ENCODE measurements around the gene DDIT4L. TPM values are rescaled to one million over a fixed set of nuclear protein-coding genes. Genes with fewer than 3 reads are reported as not detected.
"Not testable (repeated sequence)": the region's sequence is repeated elsewhere in the genome, so short reads cannot be mapped to it uniquely, and the experiment has no call there.

DDIT4L gene
- 0.07 TPM for polyA plus RNA-seq (2013, experiment 1 of 2; ENCODE audit: insufficient read length)
- polyA plus RNA-seq (2013, experiment 2 of 2; ENCODE audit: insufficient read length) = 0.11 TPM

DNA sequence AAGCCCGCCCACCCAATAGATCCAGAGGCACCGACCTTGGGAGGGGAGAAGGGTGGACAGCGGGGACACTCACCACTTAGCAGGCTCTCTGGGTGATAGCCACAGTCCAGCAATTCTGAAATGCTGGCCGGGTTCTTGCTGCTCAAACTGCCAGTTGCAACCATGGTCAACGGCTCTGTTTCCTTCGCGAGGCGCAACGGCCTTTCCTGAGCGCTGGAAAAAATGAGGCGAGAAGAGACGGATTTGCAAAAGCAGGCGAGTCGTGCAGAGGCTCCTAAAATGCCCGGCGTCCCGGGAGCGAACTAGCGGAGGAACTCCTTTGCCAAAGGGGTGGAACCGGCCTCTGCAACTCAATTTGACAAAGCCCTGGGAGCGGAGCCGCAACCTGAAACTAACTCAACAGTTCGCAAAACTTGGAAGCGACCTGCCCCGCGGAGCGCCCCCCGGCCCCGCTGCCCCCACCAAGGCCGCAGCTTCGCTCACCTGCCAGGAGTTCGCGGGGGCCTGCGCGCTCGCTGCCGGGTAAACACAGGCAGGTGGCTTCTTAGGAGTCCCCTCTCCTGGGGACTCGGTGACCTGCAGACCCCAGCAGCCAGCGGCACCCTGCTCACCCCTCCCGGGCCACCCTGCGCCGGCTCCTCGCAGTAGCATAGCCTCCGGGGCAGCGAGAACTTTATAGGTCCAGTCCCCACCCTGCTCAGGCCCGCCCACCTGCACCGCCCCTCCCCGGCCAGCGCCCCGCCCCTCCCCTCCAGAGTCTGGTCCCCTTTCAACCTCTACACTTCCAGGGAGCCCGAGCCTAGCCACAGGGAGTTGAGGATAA is at the start of gene DDIT4L:
Gene DDIT4L, minus strand, starts transcription at position 649 of the 823 bp plus-strand sequence. Its CDS starts 485 bp downstream, at position 164.
- peak; percentile 27 for DNase-seq

GRCh38 chr4:100240008-100240407 is 49.7 kb upstream of the DDIT4L start:
- no peak for DNase-seq

DNA sequence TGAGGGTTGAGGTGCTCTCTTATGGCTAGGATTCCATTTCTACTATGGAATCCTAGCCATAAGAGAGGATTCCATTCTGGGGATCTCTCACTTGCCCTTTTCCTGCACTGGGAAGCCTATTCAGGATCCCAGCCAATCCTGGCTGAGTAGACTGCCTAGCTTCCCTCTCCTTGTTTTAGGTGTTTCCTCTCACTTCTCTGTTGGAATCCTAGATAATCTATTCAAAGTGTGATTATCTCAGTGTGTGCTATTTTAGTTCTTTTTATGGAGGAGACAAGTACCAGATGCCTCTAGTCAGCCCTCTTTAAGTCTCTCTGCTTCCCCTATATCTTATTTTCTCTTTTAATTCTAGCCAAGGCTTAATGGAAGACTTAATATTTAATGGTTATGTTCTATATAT is 34.5 kb upstream of the DDIT4L start:
- DNase-seq = no peak

DNA sequence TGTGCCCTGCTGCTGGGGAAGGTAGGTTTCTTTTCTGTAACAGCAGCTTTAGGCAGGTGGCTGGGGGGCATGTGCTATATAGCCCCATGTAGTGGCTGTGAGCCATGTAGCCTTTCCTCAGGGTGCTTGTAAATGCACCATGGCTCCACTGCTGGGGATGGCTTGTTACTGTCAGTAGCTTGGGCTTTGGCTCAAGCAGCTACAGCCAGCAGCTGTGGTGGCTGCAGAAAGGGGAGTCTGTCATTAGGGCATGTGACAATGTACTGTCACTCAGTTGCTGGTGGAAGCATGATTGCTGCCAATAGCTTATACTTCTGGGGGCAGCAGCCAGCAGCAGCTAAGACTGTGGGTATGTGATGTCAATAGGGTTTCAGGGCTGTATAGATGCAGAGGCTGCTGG is 33.9 kb upstream of the DDIT4L start:
- DNase-seq = no peak

DNA sequence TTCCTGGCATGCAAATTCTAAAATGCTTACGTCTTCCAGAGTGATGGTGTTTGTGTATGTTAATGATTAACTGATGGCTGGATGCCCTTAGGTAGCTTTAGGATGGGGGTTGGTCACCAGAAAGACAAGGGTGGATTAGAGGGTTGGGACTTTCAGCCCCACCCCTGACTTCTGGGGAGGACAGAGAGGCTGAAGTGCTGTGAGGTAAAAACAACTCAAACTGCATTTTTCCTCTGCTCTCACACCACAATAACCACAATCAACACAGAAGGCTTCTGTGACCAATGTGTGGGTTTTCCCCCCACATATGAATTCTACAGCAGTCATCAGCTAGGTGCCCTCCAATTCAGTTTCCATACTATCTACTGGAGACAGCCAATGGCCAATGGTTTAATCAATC is 18.7 kb upstream of the DDIT4L start:
- peak; percentile 17 for DNase-seq

GRCh38 chr4:100208459-100208858 is 18.2 kb upstream of the DDIT4L start:
- peak; percentile 30 for DNase-seq

DNA sequence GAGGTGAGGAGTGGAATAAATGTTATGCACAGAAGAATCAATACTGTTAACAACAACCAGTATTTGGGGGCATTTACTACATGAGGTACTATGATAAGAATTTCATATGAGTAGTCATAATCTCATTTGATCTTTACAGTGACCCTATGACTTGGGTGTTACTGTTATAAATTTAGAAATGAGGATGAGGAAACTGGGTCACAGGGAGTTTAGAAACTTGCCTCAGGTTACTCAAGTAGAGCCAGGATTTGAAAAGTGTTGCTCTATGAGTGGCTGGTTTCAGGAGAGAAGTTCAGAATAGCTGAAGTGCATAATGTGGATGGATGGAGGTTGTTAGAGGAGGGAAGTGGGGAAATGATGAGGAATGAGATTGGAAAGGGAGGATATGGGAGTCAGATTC is 16.6 kb upstream of the DDIT4L start:
- DNase-seq = no peak

GRCh38 chr4:100198061-100198460 is 7.8 kb upstream of the DDIT4L start:
- no peak for DNase-seq

- DNase-seq = not testable (repeated sequence)
These were observed 6.3 kb upstream of the DDIT4L start for GRCh38 chr4:100196388-100197071.

GRCh38 chr4:100190643-100191600 is 654 bp upstream of the DDIT4L start:
- DNase-seq = peak; percentile 14

DNA sequence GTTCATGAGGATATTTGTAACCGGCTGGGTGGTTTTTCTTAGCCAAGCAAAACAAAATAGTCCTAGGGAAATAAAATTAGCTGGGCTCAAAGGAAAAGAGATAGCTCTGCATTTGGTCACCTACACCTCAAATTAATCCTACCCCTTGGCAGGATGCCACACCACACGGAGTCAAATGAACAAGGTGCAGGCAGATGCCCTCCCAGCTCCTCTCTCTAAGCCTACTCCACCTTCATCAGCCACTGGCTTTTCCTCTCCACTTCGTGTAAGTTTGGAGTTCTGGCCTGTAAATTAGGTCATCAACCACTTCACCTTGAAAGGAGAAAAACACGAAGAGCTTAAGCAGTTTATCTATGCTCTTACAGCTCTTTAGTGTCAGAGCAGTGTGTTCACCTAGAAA is 1.4 kb downstream of the DDIT4L start:
- no peak for DNase-seq

GRCh38 chr4:100187781-100188180 is 2.5 kb downstream of the DDIT4L start:
- DNase-seq = no peak

DNA sequence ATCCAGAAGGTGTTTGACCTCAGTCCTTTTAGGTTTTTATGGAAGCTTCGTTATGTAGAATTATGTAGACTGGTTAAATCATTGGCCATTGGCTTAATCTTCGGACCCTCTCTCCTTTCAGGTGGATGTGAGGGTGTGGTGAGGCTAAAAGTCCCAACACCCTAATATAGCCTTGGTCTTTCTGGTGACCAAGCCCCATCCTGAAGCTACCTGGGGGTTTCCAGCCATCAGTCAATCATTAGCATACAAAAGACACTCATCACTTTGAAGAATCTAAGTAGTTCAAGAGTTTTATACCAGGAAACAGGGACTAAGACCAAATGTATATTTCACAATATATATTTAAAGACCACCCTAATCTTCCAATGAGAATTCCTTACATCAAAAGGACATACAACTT is 5.5 kb downstream of the DDIT4L start:
- no peak for DNase-seq

- no peak for DNase-seq
These were observed 12.4 kb downstream of the DDIT4L start for GRCh38 chr4:100177855-100178254.

DNA sequence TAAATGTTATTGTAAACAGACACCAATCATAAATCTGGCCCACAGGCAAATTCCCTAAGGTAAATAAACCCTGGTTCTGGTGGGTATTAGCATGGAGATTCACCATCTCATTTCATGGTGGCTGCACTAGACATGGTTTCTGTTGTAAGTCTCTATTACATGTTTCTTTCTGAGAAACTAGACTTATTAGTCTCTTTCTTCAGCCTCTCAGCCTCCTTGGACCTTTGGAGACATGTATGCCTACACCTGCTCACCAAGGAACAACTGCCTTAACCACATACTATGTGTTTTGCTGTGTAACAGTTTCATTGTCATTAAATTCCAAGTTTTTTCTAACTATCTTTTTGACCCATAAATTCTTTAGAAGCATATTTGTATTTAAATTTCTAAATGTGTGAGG is 13.1 kb downstream of the DDIT4L start:
- DNase-seq = no peak

DNA sequence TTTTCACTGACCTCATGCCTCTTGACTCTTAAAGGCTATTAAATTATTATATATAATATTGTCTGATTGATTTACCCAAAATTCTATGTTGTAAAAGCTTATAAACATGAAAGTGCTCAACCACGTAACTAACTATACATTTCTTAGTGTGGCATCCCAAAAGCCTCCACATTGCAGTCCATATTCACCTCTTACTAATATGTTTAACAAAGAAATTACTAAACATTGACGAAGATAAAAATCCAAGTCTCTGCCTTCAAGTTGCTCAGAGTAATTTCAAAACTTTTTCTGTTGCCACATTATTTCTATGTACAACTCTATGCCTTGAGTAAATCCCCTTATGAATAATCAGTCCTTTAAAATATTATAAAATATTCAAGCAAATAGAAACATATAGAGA is 14.4 kb downstream of the DDIT4L start:
- DNase-seq = no peak

DNA sequence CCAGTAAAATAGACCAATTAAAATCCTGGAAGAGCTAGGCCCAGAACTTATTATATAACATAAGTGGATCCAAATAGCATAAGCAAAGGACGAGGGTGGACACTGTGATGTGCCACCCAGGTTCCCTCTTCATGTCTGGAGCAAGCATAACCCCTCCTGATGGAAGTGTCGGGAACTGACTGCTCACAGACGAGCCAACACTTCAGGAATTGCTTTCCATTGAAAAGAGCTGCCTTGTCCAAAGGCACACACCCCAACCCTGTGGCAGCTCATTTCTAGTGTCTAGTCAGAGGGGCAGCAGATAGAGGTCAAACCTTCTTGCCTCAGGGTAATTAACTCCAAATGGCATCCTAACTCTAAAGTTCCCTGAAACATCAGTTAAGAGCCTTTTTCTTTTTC is 15.3 kb downstream of the DDIT4L start:
- DNase-seq = no peak

DNA sequence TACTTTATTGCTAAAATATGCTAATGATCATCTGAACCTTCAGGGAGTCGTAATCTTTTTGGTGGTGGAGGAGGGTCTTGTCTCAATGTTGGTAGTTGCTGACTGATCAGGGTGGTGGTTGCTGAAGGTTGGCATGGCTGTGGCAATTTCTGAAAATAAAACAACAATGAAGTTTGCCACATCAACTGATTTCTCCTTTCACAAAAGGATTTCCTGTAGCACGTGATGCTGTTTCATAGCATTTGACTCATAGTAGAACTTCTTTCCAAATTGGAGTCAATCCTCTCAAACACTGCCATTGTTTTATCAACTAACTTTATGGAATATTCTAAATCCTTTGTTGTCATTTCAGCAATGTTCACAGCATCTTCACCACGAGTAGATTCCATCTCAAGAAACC is 19.3 kb downstream of the DDIT4L start:
- DNase-seq = no peak

DNA sequence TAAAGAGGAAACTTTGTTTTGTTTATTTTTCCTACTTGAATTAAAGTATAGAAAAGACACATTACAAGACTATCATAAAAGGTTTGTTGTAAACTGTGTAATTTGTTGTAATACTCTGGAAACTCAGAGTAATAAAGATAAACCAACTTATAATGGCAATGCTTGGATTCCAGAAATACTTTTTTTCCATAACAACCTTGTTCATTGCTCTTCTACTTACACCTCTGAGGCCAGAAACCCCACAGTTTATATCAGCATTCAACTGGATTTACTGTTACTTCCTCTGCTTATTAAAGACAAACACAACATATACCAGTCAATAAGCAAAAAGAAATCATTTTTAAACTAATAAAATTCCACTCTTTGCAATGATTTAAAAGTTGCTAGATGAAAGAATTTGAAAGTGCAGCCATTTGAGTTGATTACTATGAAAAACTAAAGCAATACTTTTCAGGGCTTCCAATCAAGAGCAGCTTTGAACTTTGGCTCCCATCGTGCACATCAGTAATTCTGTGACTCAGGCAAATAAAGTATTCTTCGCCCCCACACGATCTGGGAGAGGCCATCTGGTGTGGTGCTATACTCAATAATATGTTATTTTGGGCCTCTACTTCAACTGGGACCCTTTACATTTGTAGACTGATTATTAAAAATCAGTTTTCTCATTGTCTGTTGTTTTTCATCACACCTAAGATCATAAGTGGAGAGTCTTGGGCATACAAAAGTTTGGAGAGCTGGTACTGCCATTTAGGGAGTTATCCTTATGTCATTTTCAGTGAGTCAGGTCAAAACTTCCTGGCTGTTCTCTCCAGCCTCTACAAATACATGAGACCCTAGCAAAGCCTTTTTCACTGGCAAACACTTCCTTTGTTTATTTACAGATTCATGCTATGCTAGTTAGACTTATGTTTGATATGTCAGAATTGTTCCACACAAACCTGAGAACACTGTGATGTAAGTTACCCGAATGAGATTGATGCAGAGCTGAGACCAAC is 20.5 kb downstream of the DDIT4L start:
- peak; percentile 11 for DNase-seq

DNA sequence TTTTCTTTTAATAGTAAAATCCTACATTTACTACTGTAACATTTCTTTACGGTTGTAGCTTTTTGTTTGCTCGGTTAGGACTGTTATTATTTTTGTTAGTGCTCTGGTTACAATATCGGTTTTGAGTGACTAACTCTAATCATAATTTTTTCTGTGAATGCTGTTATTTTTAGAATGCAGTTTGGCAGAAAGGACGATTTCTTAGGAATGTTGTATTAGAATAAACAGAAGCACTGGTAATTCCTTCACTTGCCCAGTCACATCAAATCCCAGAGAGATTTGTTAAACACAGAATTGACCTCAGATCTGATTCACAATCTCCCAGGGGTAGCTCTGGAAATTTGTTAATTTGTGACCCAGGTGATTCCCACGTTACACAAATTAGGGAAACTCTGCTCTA is 21.7 kb downstream of the DDIT4L start:
- peak; percentile 56 for DNase-seq

- no peak for DNase-seq
These were observed 23.8 kb downstream of the DDIT4L start for GRCh38 chr4:100166297-100167039.

Data from fibroblast of skin of back (primary cell).